ENCODE measurements around the gene INO80B. TPM values are rescaled to one million over a fixed set of nuclear protein-coding genes. Genes with fewer than 3 reads are reported as not detected.

The INO80B gene
- polyA plus RNA-seq, 1 of the 3 experiments (the other 2 are of a cell fraction), result 41.7 TPM

- H3F3A ChIP-seq (replicated peaks; ENCODE audit: insufficient read depth), result peaks cover 3% of the 10 kb centered on the region
- peaks cover 0 to 46% of the 10 kb centered on the region in 2 experiments for H3K36me3 ChIP-seq (replicated peaks in 1 of 2; ENCODE audit: control insufficient read depth in 1 of 2, insufficient read depth in 2 of 2, low read length in 1 of 2)
- no peak overlapping the region for H3K27ac ChIP-seq (ENCODE audit: low read depth in 2 of 2, low read length in 1 of 2)
- H3K4me2 ChIP-seq, result no peak overlapping the region
- H2AFZ ChIP-seq (ENCODE audit: low read depth), result no peak overlapping the region
- TF ChIP-seq GABPA (IDR thresholded peaks at IDR 0.05; ENCODE audit: low read depth), result no peak
- TF ChIP-seq FOXJ3 (CRISPR knock-in tag; IDR thresholded peaks at IDR 0.05), result no peak
- no peak for TF ChIP-seq CHD2 (IDR thresholded peaks at IDR 0.05; ENCODE audit: low read length, partially characterized antibody)
- TF ChIP-seq, protein P1, sequence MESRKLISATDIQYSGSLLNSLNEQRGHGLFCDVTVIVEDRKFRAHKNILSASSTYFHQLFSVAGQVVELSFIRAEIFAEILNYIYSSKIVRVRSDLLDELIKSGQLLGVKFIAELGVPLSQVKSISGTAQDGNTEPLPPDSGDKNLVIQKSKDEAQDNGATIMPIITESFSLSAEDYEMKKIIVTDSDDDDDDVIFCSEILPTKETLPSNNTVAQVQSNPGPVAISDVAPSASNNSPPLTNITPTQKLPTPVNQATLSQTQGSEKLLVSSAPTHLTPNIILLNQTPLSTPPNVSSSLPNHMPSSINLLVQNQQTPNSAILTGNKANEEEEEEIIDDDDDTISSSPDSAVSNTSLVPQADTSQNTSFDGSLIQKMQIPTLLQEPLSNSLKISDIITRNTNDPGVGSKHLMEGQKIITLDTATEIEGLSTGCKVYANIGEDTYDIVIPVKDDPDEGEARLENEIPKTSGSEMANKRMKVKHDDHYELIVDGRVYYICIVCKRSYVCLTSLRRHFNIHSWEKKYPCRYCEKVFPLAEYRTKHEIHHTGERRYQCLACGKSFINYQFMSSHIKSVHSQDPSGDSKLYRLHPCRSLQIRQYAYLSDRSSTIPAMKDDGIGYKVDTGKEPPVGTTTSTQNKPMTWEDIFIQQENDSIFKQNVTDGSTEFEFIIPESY (IDR thresholded peaks at IDR 0.05; ENCODE audit: borderline replicate concordance, low read depth), result no peak
- no peak for TF ChIP-seq RXRA (IDR thresholded peaks at IDR 0.05; ENCODE audit: borderline replicate concordance, low read depth)
- no peak for TF ChIP-seq TAF1 (IDR thresholded peaks at IDR 0.05; ENCODE audit: borderline replicate concordance, low read depth, low read length)
- TF ChIP-seq RFX5 (IDR thresholded peaks at IDR 0.05; ENCODE audit: low read length), result no peak
- TF ChIP-seq IRF3 (IDR thresholded peaks at IDR 0.05; ENCODE audit: low read depth, low read length), result no peak
- no peak for TF ChIP-seq SMC3 (IDR thresholded peaks at IDR 0.05; ENCODE audit: low read depth, low read length)
- TF ChIP-seq FOXM1 (IDR thresholded peaks at IDR 0.05; ENCODE audit: low read depth), result no peak
- TF ChIP-seq RCOR1 (IDR thresholded peaks at IDR 0.05; ENCODE audit: low read length), result no peak
- TF ChIP-seq ELF1 (IDR thresholded peaks at IDR 0.05), result no peak
- TF ChIP-seq RAD21 (IDR thresholded peaks at IDR 0.05; ENCODE audit: low read length), result no peak
- TF ChIP-seq POLR2AphosphoS5 (IDR thresholded peaks at IDR 0.05; ENCODE audit: low read depth, low read length), result no peak
- no peak for TF ChIP-seq YY1 (IDR thresholded peaks at IDR 0.05; ENCODE audit: low read depth)
- TF ChIP-seq EZH2phosphoT487 (IDR thresholded peaks at IDR 0.05; ENCODE audit: borderline replicate concordance, low read depth), result no peak
- TF ChIP-seq, protein P2, sequence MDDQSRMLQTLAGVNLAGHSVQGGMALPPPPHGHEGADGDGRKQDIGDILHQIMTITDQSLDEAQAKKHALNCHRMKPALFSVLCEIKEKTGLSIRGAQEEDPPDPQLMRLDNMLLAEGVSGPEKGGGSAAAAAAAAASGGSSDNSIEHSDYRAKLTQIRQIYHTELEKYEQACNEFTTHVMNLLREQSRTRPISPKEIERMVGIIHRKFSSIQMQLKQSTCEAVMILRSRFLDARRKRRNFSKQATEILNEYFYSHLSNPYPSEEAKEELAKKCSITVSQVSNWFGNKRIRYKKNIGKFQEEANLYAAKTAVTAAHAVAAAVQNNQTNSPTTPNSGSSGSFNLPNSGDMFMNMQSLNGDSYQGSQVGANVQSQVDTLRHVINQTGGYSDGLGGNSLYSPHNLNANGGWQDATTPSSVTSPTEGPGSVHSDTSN (IDR thresholded peaks at IDR 0.05), result no peak
- no peak for TF ChIP-seq JUND (IDR thresholded peaks at IDR 0.05)
- CTCF ChIA-PET, result interaction anchor here (0.6 to 1.6 kb wide), 3 partner anchors 17 to 96 kb away, joined by 3 to 6 read pairs (median 4); no protein-coding TSS in a partner anchor
- no peaks in the 10 kb centered on the region for H3K27me3 ChIP-seq (ENCODE audit: insufficient read depth)
- POLR2A ChIA-PET, result interaction anchor here (0.5 to 1.7 kb wide), 5 partner anchors 9 to 22 kb away, joined by 3 to 9 read pairs (median 4); partner anchors contain the start of genes PCGF1 and TLX2
- no peak for DNase-seq
- no peaks in the 10 kb centered on the region for H3K9me2 ChIP-seq
- peaks cover 2% of the 10 kb centered on the region; the same call in 1 of the 2 replicates for H3K79me2 ChIP-seq (ENCODE audit: insufficient read depth)
- WGBS (ENCODE audit: low lambda C conversion rate), result 90% methylated on average over 9 of the region's 12 CpGs
- no peak overlapping the region for H3K9ac ChIP-seq
- no peaks in the 10 kb centered on the region for H3K9me3 ChIP-seq
- H3K4me3 ChIP-seq (ENCODE audit: low read depth in 2 of 2, low read length in 1 of 2), result no peak overlapping the region
- no peaks in the 10 kb centered on the region for H4K20me1 ChIP-seq (ENCODE audit: insufficient read depth)
- H3K4me1 ChIP-seq (ENCODE audit: control insufficient read depth in 1 of 2, insufficient read depth in 2 of 2, low read depth in 1 of 2, low read length in 1 of 2), result no peaks in the 10 kb centered on the region
Measured at GRCh38 chr2:74491648-74492544, 37.0 kb downstream of the INO80B start.
